Measurements from ENCODE around the gene ATP2B3.

Gene ATP2B3

DNA sequence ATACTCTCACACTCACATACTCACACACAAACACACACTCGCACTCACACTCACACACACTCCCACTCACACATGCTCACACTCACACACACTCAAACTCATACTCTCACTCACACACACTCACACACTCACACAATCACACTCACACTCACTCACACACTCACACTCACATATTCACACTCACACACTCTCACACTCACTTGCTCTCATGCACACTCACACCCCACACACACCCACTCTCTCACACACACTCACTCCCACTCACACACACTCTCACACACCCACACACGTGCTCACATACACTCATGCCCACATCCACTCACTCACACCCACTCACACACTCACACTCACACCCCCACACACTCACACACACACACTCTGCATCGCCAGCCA, 4.9 kb upstream of the ATP2B3 start:
- H3K4me3 ChIP-seq (replicated peaks in 1 of 2; ENCODE audit: low read depth in 2 of 2, low read length in 2 of 2), result no peak overlapping the region
- DNase-seq (ENCODE audit: low read depth in 2 of 2), result no peak
- TF ChIP-seq, protein P1, sequence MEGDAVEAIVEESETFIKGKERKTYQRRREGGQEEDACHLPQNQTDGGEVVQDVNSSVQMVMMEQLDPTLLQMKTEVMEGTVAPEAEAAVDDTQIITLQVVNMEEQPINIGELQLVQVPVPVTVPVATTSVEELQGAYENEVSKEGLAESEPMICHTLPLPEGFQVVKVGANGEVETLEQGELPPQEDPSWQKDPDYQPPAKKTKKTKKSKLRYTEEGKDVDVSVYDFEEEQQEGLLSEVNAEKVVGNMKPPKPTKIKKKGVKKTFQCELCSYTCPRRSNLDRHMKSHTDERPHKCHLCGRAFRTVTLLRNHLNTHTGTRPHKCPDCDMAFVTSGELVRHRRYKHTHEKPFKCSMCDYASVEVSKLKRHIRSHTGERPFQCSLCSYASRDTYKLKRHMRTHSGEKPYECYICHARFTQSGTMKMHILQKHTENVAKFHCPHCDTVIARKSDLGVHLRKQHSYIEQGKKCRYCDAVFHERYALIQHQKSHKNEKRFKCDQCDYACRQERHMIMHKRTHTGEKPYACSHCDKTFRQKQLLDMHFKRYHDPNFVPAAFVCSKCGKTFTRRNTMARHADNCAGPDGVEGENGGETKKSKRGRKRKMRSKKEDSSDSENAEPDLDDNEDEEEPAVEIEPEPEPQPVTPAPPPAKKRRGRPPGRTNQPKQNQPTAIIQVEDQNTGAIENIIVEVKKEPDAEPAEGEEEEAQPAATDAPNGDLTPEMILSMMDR (IDR thresholded peaks at IDR 0.05; ENCODE audit: low read depth, low read length), result no peak

DNA sequence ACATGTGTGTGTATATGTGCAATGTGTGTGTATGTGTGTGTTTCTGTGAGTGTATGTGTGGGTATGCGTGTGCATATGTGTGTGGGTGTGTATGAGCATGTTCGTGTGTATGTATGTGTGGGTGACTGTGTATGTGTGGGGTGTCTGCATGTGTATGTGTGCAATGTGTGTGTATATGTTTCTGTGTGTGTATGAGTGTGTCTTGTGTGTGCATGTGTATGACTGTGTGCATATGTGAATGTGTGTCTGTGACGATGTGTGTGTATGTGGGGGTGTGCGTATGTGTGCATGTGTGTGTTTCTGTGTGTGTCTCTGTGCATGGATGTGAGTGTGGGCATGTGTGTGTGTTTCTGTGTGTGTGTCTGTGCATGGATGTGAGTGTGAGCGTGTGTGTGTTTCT, 4.2 kb upstream of the ATP2B3 start:
- TF ChIP-seq, protein P1 (IDR thresholded peaks at IDR 0.05; ENCODE audit: low read depth, low read length), result no peak
- DNase-seq (ENCODE audit: low read depth in 2 of 2), result no peak

DNA sequence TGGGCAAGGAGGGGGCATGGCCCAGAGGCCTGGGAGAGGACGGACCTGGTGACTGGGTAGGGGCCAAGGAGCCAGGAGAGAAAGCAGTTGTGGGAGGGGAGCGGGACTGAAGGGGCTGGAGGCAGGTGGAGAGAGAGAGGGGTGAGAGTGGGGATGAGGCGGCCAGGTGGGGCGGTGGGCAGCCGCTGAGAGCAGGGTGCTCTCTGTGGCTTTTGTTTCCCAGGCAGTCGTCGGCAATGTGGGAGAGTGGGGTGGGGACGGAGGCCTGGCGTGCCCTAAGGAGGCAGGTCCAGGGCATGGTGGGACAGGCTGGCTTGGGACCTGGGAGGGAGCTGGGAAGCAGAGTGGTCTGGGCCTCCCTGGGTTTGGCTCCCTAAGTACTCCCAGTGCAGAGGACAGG, 3.2 kb upstream of the ATP2B3 start:
- no peak for DNase-seq (ENCODE audit: low read depth in 2 of 2)
- H3K4me3 ChIP-seq (replicated peaks in 1 of 2; ENCODE audit: low read depth in 2 of 2, low read length in 2 of 2), result no peak overlapping the region
- TF ChIP-seq, protein P1 (IDR thresholded peaks at IDR 0.05; ENCODE audit: low read depth, low read length), result no peak

More for the DNA sequence above, 4.2 kb upstream of the ATP2B3 start:
- H3K4me3 ChIP-seq (replicated peaks in 1 of 2; ENCODE audit: low read depth in 2 of 2, low read length in 2 of 2), result no peak overlapping the region

DNA sequence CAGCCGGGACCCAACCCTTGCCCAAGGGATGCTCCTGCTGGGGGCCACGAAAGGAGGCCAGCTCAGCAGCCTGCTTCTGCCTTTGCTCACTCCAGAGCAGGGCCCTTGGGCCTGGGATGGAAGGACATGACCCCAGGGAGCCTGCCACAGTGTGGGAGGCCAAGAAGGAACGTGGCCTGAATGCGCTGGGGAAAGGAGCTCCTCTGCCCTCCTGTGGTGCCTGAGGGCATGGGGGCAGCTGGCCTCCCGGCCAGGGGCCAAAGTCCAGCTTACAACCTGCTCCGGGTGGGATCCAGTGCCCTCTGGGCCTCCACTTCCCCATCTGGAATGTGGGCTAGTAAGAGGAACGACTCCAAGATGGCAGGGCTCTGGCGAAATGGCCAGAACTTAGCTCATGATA, 2.0 kb upstream of the ATP2B3 start:
- TF ChIP-seq, protein P1 (IDR thresholded peaks at IDR 0.05; ENCODE audit: low read depth, low read length), result no peak
- DNase-seq (ENCODE audit: low read depth in 2 of 2), result no peak
- no peak overlapping the region for H3K4me3 ChIP-seq (replicated peaks in 1 of 2; ENCODE audit: low read depth in 2 of 2, low read length in 2 of 2)

DNA sequence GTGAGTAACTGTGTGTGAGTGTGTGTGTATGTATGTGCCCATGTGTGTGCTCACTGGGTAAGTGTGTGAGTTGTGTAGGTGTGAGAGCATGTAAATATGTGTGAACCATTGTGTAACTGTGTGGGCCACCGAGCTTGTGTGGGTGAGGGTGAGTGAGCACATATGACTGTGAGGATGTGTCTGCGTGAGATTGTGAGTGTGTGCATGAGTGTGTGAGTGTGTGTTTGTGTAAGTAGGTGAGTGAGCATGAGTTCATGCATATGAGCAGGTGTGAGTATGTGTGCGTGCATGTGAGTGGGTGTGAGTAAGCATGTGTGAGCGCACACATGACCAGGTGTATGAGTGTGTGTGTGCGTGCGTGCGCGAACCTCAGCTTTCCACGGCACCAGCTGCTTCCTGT, 1.4 kb upstream of the ATP2B3 start:
- no peak for DNase-seq (ENCODE audit: low read depth in 2 of 2)
- no peak overlapping the region for H3K4me3 ChIP-seq (replicated peaks in 1 of 2; ENCODE audit: low read depth in 2 of 2, low read length in 2 of 2)
- TF ChIP-seq, protein P1 (IDR thresholded peaks at IDR 0.05; ENCODE audit: low read depth, low read length), result no peak

DNA sequence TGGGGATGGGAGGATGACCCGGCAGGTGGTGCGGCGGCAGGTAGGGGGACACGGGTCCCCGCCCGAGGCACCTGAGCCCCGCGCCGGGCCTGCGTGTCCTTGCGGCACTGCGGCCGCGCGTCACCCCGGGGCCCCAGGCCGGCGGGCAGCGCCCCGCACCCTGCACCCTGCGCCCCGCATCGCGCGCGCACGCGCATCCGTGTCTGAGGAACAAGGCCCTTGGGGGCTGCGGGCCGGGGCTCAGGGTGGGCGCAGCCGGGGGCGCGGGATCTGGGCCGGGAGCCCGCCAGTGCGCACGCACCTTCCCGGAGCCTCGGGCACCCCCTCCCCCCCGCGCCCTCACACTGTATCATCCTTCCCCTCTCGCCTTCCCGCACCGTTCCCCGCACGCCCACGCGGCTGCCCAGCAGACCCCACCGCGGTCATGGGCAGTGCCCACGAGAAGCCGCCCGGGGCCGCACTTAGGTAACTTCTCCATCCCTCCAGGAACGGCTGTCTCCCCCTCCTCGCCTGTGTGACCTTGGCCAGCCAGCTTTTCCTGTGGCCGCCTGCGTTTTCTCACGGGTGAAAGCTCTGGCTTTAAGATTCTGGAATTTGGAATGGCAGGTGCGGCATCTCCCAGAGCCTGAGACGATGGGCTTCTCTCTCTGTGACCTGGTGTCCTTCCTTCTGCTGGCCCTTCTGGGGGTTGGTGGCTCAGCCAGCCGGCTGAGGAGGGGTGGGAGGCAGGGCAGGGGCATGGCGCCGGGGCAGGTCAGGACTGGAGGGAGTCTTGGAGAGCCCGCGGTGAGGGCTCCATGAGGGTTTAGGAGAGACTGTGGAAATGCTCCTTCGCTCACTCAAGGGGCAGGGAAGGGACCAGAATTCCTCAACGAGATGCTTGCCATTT, 748 bp downstream of the ATP2B3 start:
- no peak for DNase-seq (ENCODE audit: low read depth in 2 of 2)
- H3K4me3 ChIP-seq (replicated peaks in 1 of 2; ENCODE audit: low read depth in 2 of 2, low read length in 2 of 2), result no peak overlapping the region
- TF ChIP-seq, protein P1 (IDR thresholded peaks at IDR 0.05; ENCODE audit: low read depth, low read length), result no peak
